K562 (cell line): ENCODE measurements around the gene EXOC3L2.

Experiments used
- BCOR ChIP-seq: fragments of 450-650 bp; IDR thresholded peaks from 2 replicates; pipeline ENCODE4 v1.6.1; 2016
- BRF2 ChIP-seq: IDR thresholded peaks from 3 replicates; pipeline ENCODE4 v1.6.1; 2011; ENCODE audit warnings: borderline replicate concordance, mild to moderate bottlenecking; ENCODE audit not compliant: insufficient read length, insufficient read depth
- CTCF ChIP-seq, 3 experiments: IDR thresholded peaks in 2 of 3; conservative IDR thresholded peaks in 1 of 3; 2 replicates each; pipeline ENCODE4 v1.5.1; 2011 to 2012; ENCODE audit warnings: low read length in 3 of 3, mild to moderate bottlenecking in 3 of 3, control low read depth in 2 of 3, improper control_type of control experiment in 1 of 3, inconsistent platforms in 1 of 3, low read depth in 1 of 3, mixed read lengths in 1 of 3, moderate library complexity in 1 of 3; ENCODE audit not compliant: insufficient read depth in 2 of 3
- DIDO1 ChIP-seq: fragments of 450-650 bp; IDR thresholded peaks from 2 replicates; pipeline ENCODE4 v1.6.1; 2016; ENCODE audit warnings: low read depth, missing biosample characterization, missing genetic modification characterization
- FOXJ2 ChIP-seq: fragments of 200-800 bp; sonication (Bioruptor generic); IDR thresholded peaks from 2 replicates; pipeline ENCODE4 v1.6.1; 2016; ENCODE audit warnings: missing genetic modification characterization, missing compliant biosample characterization
- FOXM1 ChIP-seq, 2 experiments: fragments of 450-650 bp in 1 of 2; sonication (generic) in 1 of 2; formaldehyde crosslinking in 1 of 2; IDR thresholded peaks; 2 replicates each; pipeline versions ENCODE4 v1.6.1 to v1.9.0; 2017 to 2022; ENCODE audit warnings: low read depth in 2 of 2, mild to moderate bottlenecking in 2 of 2, missing genetic modification reagents in 1 of 2, moderate library complexity in 1 of 2
- GABPA ChIP-seq: fragments of 200-800 bp; sonication (Bioruptor generic); conservative IDR thresholded peaks from 2 replicates; pipeline ENCODE4 v1.6.1; 2016; ENCODE audit warnings: low read depth, missing genetic modification characterization, missing compliant biosample characterization
- MECOM ChIP-seq: fragments of 250-450 bp; sonication (Bioruptor Pico); IDR thresholded peaks from 2 replicates; pipeline ENCODE4 v1.8.0; 2022; ENCODE audit warnings: inconsistent platforms
- NRF1 ChIP-seq, 2 experiments: fragments of 450-650 bp; IDR thresholded peaks in 1 of 2; conservative IDR thresholded peaks in 1 of 2; 2 replicates each; pipeline ENCODE4 v1.6.1; 2014; ENCODE audit warnings: mild to moderate bottlenecking in 2 of 2
- REST ChIP-seq, 2 experiments: fragments of 450-650 bp; formaldehyde crosslinking in 1 of 2; IDR thresholded peaks; 2 replicates each; pipeline versions ENCODE4 v1.4.0 to v1.6.1; 2014 to 2020; ENCODE audit warnings: mild to moderate bottlenecking in 2 of 2, borderline replicate concordance in 1 of 2, low read depth in 1 of 2
- RUNX1 ChIP-seq: sonication (generic); IDR thresholded peaks from 2 replicates; pipeline ENCODE4 v1.6.1; 2016; ENCODE audit warnings: antibody characterized with exemption, low read depth
- ZNF324 ChIP-seq: fragments of 250-450 bp; sonication (Bioruptor Pico); IDR thresholded peaks from 2 replicates; pipeline ENCODE4 v1.4.0; 2020; ENCODE audit warnings: mild to moderate bottlenecking
- ZNF398 ChIP-seq: fragments of 250-450 bp; sonication (Bioruptor Pico); IDR thresholded peaks from 2 replicates; pipeline ENCODE4 v1.8.0; 2021; ENCODE audit warnings: moderate library complexity, mild to moderate bottlenecking, inconsistent platforms
- ZNF668 ChIP-seq: fragments of 250-450 bp; sonication (Bioruptor Pico); IDR thresholded peaks from 2 replicates; pipeline ENCODE4 v1.8.0; 2022; ENCODE audit warnings: mild to moderate bottlenecking, inconsistent platforms

- TF ChIP-seq NRF1 (conservative IDR thresholded peaks at IDR 0.05 in 1 of 2, IDR thresholded peaks at IDR 0.05 in 1 of 2) (no peak), REST (IDR thresholded peaks at IDR 0.05; ENCODE audit: borderline replicate concordance) (no peak), REST (CRISPR knock-in tag; IDR thresholded peaks at IDR 0.05; ENCODE audit: low read depth) (no peak), BRF2 (no peak), GABPA (no peak), CTCF (IDR thresholded peaks at IDR 0.05 in 2 of 3, conservative IDR thresholded peaks at IDR 0.05 in 1 of 3; ENCODE audit: insufficient read depth in 2 of 3, low read depth in 1 of 3, low read length in 3 of 3) (no peak), FOXM1 (IDR thresholded peaks at IDR 0.05; ENCODE audit: low read depth) (no peak), FOXM1 (CRISPR knock-in tag; IDR thresholded peaks at IDR 0.05; ENCODE audit: low read depth) (no peak), ZNF668 (no peak), DIDO1 (no peak), RUNX1 (no peak), ZNF398 (CRISPR knock-in tag) (no peak), BCOR (no peak), MECOM (CRISPR knock-in tag) (no peak), ZNF324 (CRISPR knock-in tag) (no peak), FOXJ2 (tag) (no peak)
Measured at GRCh38 chr19:45238556-45238955, 6.7 kb downstream of the EXOC3L2 start.
